Activated T-cell treated with anti-CD3 and anti-CD28 coated beads, Interleukin-2, amount 50 U/mL, for 48 hours (primary cell): Measurements from ENCODE around the gene SLC50A1.
A peak's percentile ranks its signal among the peaks of the same experiment; 100 is the strongest.

ENCODE experiments used
- DNase-seq, 2 experiments: peaks; one replicate each; pipeline ENCODE4 v3.0.0-alpha.2; 2020

Gene SLC50A1

GRCh38 chr1:155135415-155136028 lies at the start of gene SLC50A1:
TSS of gene SLC50A1 (plus strand) at chr1:155135852. CDS start at chr1:155135912, 60 bp downstream.
- peak; percentile 93 to 96 for DNase-seq

- DNase-seq = peak; percentile 90 to 93
These were observed 49.4 kb upstream of the SLC50A1 start for GRCh38 chr1:155086128-155086741.

GRCh38 chr1:155086856-155087535 lies 48.7 kb upstream of the SLC50A1 start:
- DNase-seq = no peak

GRCh38 chr1:155091071-155092051 lies 44.3 kb upstream of the SLC50A1 start:
- peak; percentile 90 to 92 for DNase-seq

- no peak for DNase-seq
These were observed 43.5 kb upstream of the SLC50A1 start for GRCh38 chr1:155092131-155092530.

GRCh38 chr1:155092641-155093040 lies 43.0 kb upstream of the SLC50A1 start:
- no peak for DNase-seq

GRCh38 chr1:155093911-155094621 lies 41.6 kb upstream of the SLC50A1 start:
- DNase-seq = no peak

GRCh38 chr1:155094622-155094948 lies 41.1 kb upstream of the SLC50A1 start:
- DNase-seq = no peak

- no peak for DNase-seq
These were observed 36.3 kb upstream of the SLC50A1 start for GRCh38 chr1:155099331-155099730.

GRCh38 chr1:155103325-155103724 lies 32.3 kb upstream of the SLC50A1 start:
- no peak for DNase-seq

- DNase-seq = no peak
These were observed 30.8 kb upstream of the SLC50A1 start for GRCh38 chr1:155104605-155105534.

GRCh38 chr1:155105604-155106011 lies 30.0 kb upstream of the SLC50A1 start:
- DNase-seq = no peak

- DNase-seq = no peak
These were observed 28.8 kb upstream of the SLC50A1 start for GRCh38 chr1:155106862-155107261.

- no peak for DNase-seq
These were observed 28.1 kb upstream of the SLC50A1 start for GRCh38 chr1:155107309-155108264.

- DNase-seq = no peak
These were observed 27.4 kb upstream of the SLC50A1 start for GRCh38 chr1:155108296-155108695.

GRCh38 chr1:155110381-155110780 lies 25.3 kb upstream of the SLC50A1 start:
- DNase-seq = no peak

- no peak for DNase-seq
These were observed 24.8 kb upstream of the SLC50A1 start for GRCh38 chr1:155110826-155111225.

- DNase-seq = no peak
These were observed 22.1 kb upstream of the SLC50A1 start for GRCh38 chr1:155113450-155113980.

- DNase-seq = no peak
These were observed 19.4 kb upstream of the SLC50A1 start for GRCh38 chr1:155116113-155116764.
